B cell (primary cell): ENCODE measurements around the gene TTC39B. TPM values are rescaled to one million over a fixed set of nuclear protein-coding genes. Genes with fewer than 3 reads are reported as not detected.

Experiments used
- ATAC-seq: fragments of 200-7000 bp; cut with Tn5 transposase; one replicate; pipeline ENCODE4 v1.10.0; 2021; ENCODE audit warnings: low read depth, mild to moderate bottlenecking, moderate number of reproducible peaks, moderate library complexity
- CTCF ChIA-PET: fragments of 350-600 bp; sonication (Branson Sonifier 250); formaldehyde crosslinking; loops from one replicate; lab custom pipeline; 2021; ENCODE audit warnings: antibody characterized with exemption, inconsistent platforms; lab: Charles Lee
- POLR2A ChIA-PET: fragments of 350-600 bp; sonication (Branson Sonifier 250); formaldehyde crosslinking; loops from one replicate; lab custom pipeline; 2021; ENCODE audit warnings: antibody characterized with exemption; lab: Charles Lee
- DNase-seq: peaks from one replicate; pipeline ENCODE4 v3.0.0; 2013
- H2AFZ ChIP-seq: 2 replicates; pipeline ENCODE4 v1.6.1; 2012; ENCODE audit warnings: mild to moderate bottlenecking, low read depth, low read length; ENCODE audit not compliant: insufficient read depth, poor library complexity, severe bottlenecking
- H3K27ac ChIP-seq, 2 donors: 1 replicate in 1 of 2; 2 replicates in 1 of 2; pipeline ENCODE4 v1.5.1; 2012 to 2013; ENCODE audit warnings: low read length in 2 of 2, mild to moderate bottlenecking in 2 of 2, moderate library complexity in 1 of 2
- H3K27me3 ChIP-seq, 4 experiments: fragments of 200-600 bp in 1 of 4; sonication (generic) in 1 of 4; replicated peaks in 1 of 4; 1 replicate in 2 of 4; 2 replicates in 2 of 4; pipeline versions ENCODE4 v1.6.1 to v1.7.0; 2013 to 2016; ENCODE audit warnings: low read length in 3 of 4, mild to moderate bottlenecking in 2 of 4, mixed read lengths in 1 of 4, moderate library complexity in 1 of 4; ENCODE audit not compliant: insufficient read depth in 4 of 4, control insufficient read depth in 3 of 4; ENCODE audit errors: control extremely low read depth in 1 of 4
- H3K36me3 ChIP-seq, 2 experiments: replicated peaks in 1 of 2; 1 replicate in 1 of 2; 2 replicates in 1 of 2; pipeline versions ENCODE4 v1.6.1 to v1.7.1; 2013; ENCODE audit warnings: low read length in 1 of 2; ENCODE audit not compliant: insufficient read depth in 2 of 2, control insufficient read depth in 1 of 2; ENCODE audit errors: control extremely low read depth in 1 of 2, extremely low read depth in 1 of 2
- H3K4me1 ChIP-seq, 2 donors: fragments of 200-600 bp in 1 of 2; sonication (generic) in 1 of 2; 1 replicate in 1 of 2; 2 replicates in 1 of 2; pipeline versions ENCODE4 v1.5.1 to v1.6.1; 2013 to 2017; ENCODE audit warnings: low read length in 2 of 2; ENCODE audit not compliant: control insufficient read depth in 2 of 2, insufficient read depth in 2 of 2
- H3K4me2 ChIP-seq: replicated peaks from 2 replicates; pipeline ENCODE3; 2012; ENCODE audit warnings: mild to moderate bottlenecking, low read depth, low read length; ENCODE audit not compliant: poor library complexity, severe bottlenecking
- H3K4me3 ChIP-seq, 5 experiments: fragments of 200-600 bp in 1 of 5; sonication (generic) in 1 of 5; 1 replicate in 3 of 5; 2 replicates in 2 of 5; pipeline versions ENCODE4 v1.5.1 to v1.7.0; 2011 to 2016; ENCODE audit warnings: low read length in 4 of 5, mild to moderate bottlenecking in 4 of 5, low read depth in 2 of 5, control low read depth in 1 of 5, moderate library complexity in 1 of 5; ENCODE audit not compliant: insufficient read depth in 1 of 5; ENCODE audit errors: control extremely low read depth in 1 of 5, extremely low read depth in 1 of 5
- H3K79me2 ChIP-seq: fragments of 200-600 bp; sonication (generic); one replicate; pipeline ENCODE4 v1.6.0; 2016; ENCODE audit warnings: low read length; ENCODE audit not compliant: control insufficient read depth, insufficient read depth
- H3K9ac ChIP-seq: fragments of 200-600 bp; sonication (generic); 2 replicates; pipeline ENCODE4 v1.6.1; 2017; ENCODE audit warnings: mild to moderate bottlenecking, low read length, moderate library complexity
- H3K9me3 ChIP-seq, 3 donors: one replicate each; pipeline versions ENCODE4 v1.6.1 to v1.7.1; 2013; ENCODE audit warnings: low read length in 2 of 3; ENCODE audit not compliant: control insufficient read depth in 2 of 3, insufficient read depth in 1 of 3; ENCODE audit errors: control extremely low read depth in 1 of 3
- H4K20me1 ChIP-seq: 2 replicates; pipeline ENCODE4 v1.6.0; 2012; ENCODE audit warnings: mild to moderate bottlenecking, low read length; ENCODE audit not compliant: insufficient read depth, control insufficient read depth, poor library complexity, severe bottlenecking
- H3K27ac Mint-ChIP-seq: one replicate; pipeline ENCODE4 v1.8.0; 2021; ENCODE audit warnings: mixed read lengths
- H3K27me3 Mint-ChIP-seq: one replicate; pipeline ENCODE4 v1.8.0; 2021; ENCODE audit warnings: mixed read lengths
- H3K4me1 Mint-ChIP-seq: one replicate; pipeline ENCODE4 v1.8.0; 2021; ENCODE audit warnings: mixed read lengths
- H3K4me3 Mint-ChIP-seq: one replicate; pipeline ENCODE4 v1.8.0; 2021; ENCODE audit warnings: mixed read lengths
- H3K9me3 Mint-ChIP-seq: one replicate; pipeline ENCODE4 v1.8.0; 2022; ENCODE audit warnings: mixed read lengths; ENCODE audit not compliant: insufficient read depth
- CTCF ChIP-seq: fragments of 200-600 bp; IDR thresholded peaks from one replicate; pipeline ENCODE4 v1.8.0; 2022; ENCODE audit warnings: antibody characterized with exemption, mild to moderate bottlenecking
- EZH2 ChIP-seq: IDR thresholded peaks from 2 replicates; pipeline ENCODE4 v1.6.1; 2012; ENCODE audit warnings: borderline replicate concordance, low read depth, mild to moderate bottlenecking, moderate library complexity, low read length; ENCODE audit not compliant: insufficient read depth, poor library complexity, severe bottlenecking
- WGBS: methylation state at CpG from one replicate; pipeline ENCODE4 v1.1.5; 2013; ENCODE audit warnings: missing lambda C conversion rate; ENCODE audit not compliant: insufficient coverage; 5-methylcytosine and 5-hydroxymethylcytosine counted together
- intact Hi-C: fragments of 100-400 bp; cut with micrococcal nuclease; formaldehyde crosslinking; loops from one replicate; pipeline ENCODE4 v1.10.0; 2022
- polyA plus RNA-seq: library from polyadenylated mRNA; depleted of rRNA; stranded (reverse); fragments of >200 nt; gene quantifications from 2 replicates; pipeline ENCODE4 v1.2.3, GENCODE V29; 2012
- total RNA-seq, 2 donors: library from RNA; stranded (reverse); fragments of 120-200 nt in 1 of 2; gene quantifications; 1 replicate in 1 of 2; 2 replicates in 1 of 2; pipeline versions ENCODE4 v1.2.3 to v1.2.4, GENCODE V29; 2013 to 2022

TTC39B gene
- total and polyA plus RNA-seq, 2 donors (not counting 1 experiment from before 2014, with no cell fraction given): 2.0 to 3.6 TPM

GRCh38 chr9:15211160-15211814 is 95.7 kb downstream of the TTC39B start:
- Histone ChIP-seq H3K4me1 (no peaks in the 10 kb centered on the region), H3K27me3 (no peaks in the 10 kb centered on the region), H3K9me3 (peaks cover 0 to 5% (median 2%) of the 10 kb centered on the region in 3 donors), H3K79me2 (no peaks in the 10 kb centered on the region), H3K9ac (no peak overlapping the region), H3K36me3 (peaks cover 0 to 3% of the 10 kb centered on the region in 2 experiments), H3K27ac (no peak overlapping the region), H2AFZ (no peak overlapping the region), H3K4me3 (no peak overlapping the region), H4K20me1 (no peaks in the 10 kb centered on the region), H3K4me2 (no peak overlapping the region)
- H3K4me1 Mint-ChIP-seq: no peaks in the 10 kb centered on the region
- ChIA-PET POLR2A (interaction anchor here (0.7 kb wide), 1 partner anchor 122 kb away, joined by 5 read pairs; no protein-coding TSS in a partner anchor), CTCF (interaction anchor here (0.6 to 3.8 kb wide), 21 partner anchors 9 to 430 kb away, joined by 3 to 53 read pairs (median 5); partner anchors contain the start of genes CCDC171 and SNAPC3)
- no peaks in the 10 kb centered on the region for H3K27me3 Mint-ChIP-seq
- peaks cover 4% of the 10 kb centered on the region for H3K9me3 Mint-ChIP-seq
- DNase-seq (peak; percentile 69), ATAC-seq (peak; percentile 54)
- no peak overlapping the region for H3K27ac Mint-ChIP-seq
- TF ChIP-seq CTCF: peak; percentile 96
- no peak for TF ChIP-seq EZH2
- intact Hi-C loops: loop anchor here (1.0 to 5.0 kb wide), 5 partner anchors 96 to 432 kb away; partner anchors contain the start of genes SNAPC3 and TTC39B
- H3K4me3 Mint-ChIP-seq: no peak overlapping the region
- WGBS: 64% methylated on average over 4 of the region's 6 CpGs
